Left hindlimb (tissue), 1 donor: ENCODE results near the gene IFI16.
"Not testable (repeated sequence)": the region's sequence is repeated elsewhere in the genome, so short reads cannot be mapped to it uniquely, and the experiment has no call there.

ENCODE experiments used
- DNase-seq: peaks from one replicate; pipeline ENCODE4 v3.0.0-alpha.2; 2018

The IFI16 gene

GRCh38 chr1:159067699-159068621, 58.3 kb downstream of the IFI16 start:
- no peak for DNase-seq

GRCh38 chr1:159068886-159069285, 59.2 kb downstream of the IFI16 start:
- no peak for DNase-seq

- no peak for DNase-seq
These were observed 62.4 kb downstream of the IFI16 start for GRCh38 chr1:159071970-159072582.

- no peak for DNase-seq
These were observed 66.9 kb downstream of the IFI16 start, which contains the start of gene AIM2 for GRCh38 chr1:159076438-159077119. Gene AIM2 (minus strand): TSS chr1:159076766. CDS start chr1:159073499, 3,267 bp downstream.

GRCh38 chr1:159077120-159077961, 67.6 kb downstream of the IFI16 start:
- no peak for DNase-seq

GRCh38 chr1:159079525-159079924, 69.8 kb downstream of the IFI16 start:
- DNase-seq = no peak

GRCh38 chr1:159081626-159082025, 71.9 kb downstream of the IFI16 start:
- DNase-seq = no peak

- no peak for DNase-seq
These were observed 73.3 kb downstream of the IFI16 start for GRCh38 chr1:159083013-159083412.

- no peak for DNase-seq
These were observed 74.4 kb downstream of the IFI16 start for GRCh38 chr1:159084152-159084551.

GRCh38 chr1:159084867-159085266, 75.2 kb downstream of the IFI16 start:
- no peak for DNase-seq

- no peak for DNase-seq
These were observed 78.3 kb downstream of the IFI16 start for GRCh38 chr1:159088050-159088449.

- DNase-seq = no peak
These were observed 79.0 kb downstream of the IFI16 start for GRCh38 chr1:159088546-159089183.

GRCh38 chr1:159089184-159089791, 79.6 kb downstream of the IFI16 start:
- DNase-seq = no peak

- no peak for DNase-seq
These were observed 80.8 kb downstream of the IFI16 start for GRCh38 chr1:159090286-159091179.

- no peak for DNase-seq
These were observed 81.5 kb downstream of the IFI16 start for GRCh38 chr1:159091180-159091560.

- DNase-seq = no peak
These were observed 81.9 kb downstream of the IFI16 start for GRCh38 chr1:159091607-159092031.

- DNase-seq = no peak
These were observed 82.5 kb downstream of the IFI16 start for GRCh38 chr1:159092036-159092760.

- no peak for DNase-seq
These were observed 88.9 kb downstream of the IFI16 start for GRCh38 chr1:159098596-159098995.

GRCh38 chr1:159100589-159100988, 90.9 kb downstream of the IFI16 start:
- no peak for DNase-seq

GRCh38 chr1:159103021-159103420, 93.3 kb downstream of the IFI16 start:
- not testable (repeated sequence) for DNase-seq
